LoVo (cell line): ENCODE data around the gene DXO.
"Not testable (repeated sequence)": the region's sequence is repeated elsewhere in the genome, so short reads cannot be mapped to it uniquely, and the experiment has no call there.

Experiments used
- DNase-seq: peaks from one replicate; pipeline ENCODE4 v3.0.0-alpha.2; 2016; ENCODE audit warnings: low spot score

The DXO gene

GRCh38 chr6:31971993-31972708 lies at the start of gene DXO:
DXO (minus strand) TSS chr6:31972138; CDS start chr6:31971675, 463 bp downstream.
- peak; percentile 97 for DNase-seq

- DNase-seq = not testable (repeated sequence)
These were observed 42.6 kb upstream of the DXO start, which contains the start of gene C4B for GRCh38 chr6:32014547-32014946. C4B (plus strand) TSS chr6:32014795; CDS start chr6:32014846, 51 bp downstream.

DNA sequence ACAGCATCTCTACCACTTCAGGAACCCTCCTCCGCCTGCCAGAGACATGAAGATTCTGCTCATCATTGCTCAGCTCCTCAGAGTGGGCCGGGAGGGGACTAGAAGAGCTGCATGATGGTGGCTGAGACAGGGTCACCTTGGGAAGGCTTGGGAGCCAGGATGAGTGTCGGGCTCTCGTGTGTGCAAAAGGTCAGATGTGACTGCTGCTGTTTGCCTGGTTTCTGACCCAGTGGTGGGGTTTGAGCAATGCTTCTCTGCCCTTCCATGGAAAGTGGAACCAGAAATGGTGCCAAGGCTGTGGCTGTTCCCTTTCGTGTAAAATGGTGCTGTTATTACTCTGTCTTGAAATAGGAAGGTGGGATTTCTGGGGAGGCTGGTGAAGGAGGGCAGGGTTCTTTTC lies 41.8 kb upstream of the DXO start:
- not testable (repeated sequence) for DNase-seq

- DNase-seq = not testable (repeated sequence)
These were observed 41.1 kb upstream of the DXO start for GRCh38 chr6:32012941-32013617.

- not testable (repeated sequence) for DNase-seq
These were observed 39.1 kb upstream of the DXO start for GRCh38 chr6:32010856-32011530.

- not testable (repeated sequence) for DNase-seq
These were observed 37.6 kb upstream of the DXO start for GRCh38 chr6:32009537-32009936.

DNA sequence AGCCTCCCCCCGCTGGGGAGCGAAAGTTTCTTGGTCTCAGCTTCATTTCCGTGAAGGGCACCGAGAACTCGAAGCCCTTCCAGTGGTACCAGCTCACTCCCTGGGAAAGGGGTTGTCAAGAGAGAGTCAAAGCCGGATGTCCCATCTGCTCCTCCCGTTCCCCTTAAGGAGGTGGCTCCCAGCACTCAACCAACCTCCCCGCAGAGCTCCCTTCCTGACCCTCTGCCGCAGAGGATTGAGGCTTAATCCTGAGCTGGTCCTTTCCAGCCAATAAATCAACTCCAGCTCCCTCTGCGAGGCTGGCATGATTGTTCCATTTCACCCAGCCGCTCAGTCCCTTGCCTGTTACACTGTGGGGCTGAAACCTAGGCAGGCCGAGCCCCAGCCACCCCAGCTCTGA lies 36.7 kb upstream of the DXO start:
- not testable (repeated sequence) for DNase-seq

DNA sequence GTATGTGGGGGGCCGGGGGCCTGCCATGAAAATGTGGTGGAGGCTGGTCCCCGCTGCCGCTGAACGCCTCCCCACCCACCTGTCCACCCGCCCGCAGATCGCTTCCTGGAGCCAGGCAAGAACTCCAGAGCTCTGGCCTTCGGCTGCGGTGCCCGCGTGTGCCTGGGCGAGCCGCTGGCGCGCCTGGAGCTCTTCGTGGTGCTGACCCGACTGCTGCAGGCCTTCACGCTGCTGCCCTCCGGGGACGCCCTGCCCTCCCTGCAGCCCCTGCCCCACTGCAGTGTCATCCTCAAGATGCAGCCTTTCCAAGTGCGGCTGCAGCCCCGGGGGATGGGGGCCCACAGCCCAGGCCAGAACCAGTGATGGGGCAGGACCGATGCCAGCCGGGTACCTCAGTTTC lies 36.1 kb upstream of the DXO start:
- DNase-seq = not testable (repeated sequence)

DNA sequence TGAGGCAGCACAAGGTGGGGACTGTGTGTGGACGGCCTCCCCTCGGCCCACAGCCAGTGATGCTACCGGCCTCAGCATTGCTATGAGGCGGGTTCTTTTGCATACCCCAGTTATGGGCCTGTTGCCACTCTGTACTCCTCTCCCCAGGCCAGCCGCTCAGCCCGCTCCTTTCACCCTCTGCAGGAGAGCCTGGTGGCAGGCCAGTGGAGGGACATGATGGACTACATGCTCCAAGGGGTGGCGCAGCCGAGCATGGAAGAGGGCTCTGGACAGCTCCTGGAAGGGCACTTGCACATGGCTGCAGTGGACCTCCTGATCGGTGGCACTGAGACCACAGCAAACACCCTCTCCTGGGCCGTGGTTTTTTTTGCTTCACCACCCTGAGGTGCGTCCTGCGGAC lies 35.1 kb upstream of the DXO start:
- not testable (repeated sequence) for DNase-seq

DNA sequence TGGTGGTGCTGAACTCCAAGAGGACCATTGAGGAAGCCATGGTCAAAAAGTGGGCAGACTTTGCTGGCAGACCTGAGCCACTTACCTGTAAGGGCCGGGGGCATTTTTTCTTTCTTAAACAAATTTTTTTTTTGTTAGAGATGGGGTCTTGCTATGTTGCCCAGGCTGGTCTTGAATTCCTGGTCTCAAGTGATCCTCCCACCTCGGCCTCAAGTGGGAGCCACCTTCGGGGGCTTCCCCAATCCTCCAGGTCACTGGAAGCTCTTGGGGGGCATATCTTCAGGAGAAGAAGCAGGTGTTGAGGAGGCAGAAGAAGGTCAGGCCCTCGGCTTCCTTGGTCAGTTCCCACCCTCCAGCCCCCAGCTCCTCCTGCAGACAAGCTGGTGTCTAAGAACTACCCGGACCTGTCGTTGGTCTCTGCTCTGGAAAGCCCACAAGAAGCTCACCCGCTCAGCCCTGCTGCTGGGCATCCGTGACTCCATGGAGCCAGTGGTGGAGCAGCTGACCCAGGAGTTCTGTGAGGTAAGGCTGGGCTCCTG lies 34.1 kb upstream of the DXO start:
- not testable (repeated sequence) for DNase-seq

GRCh38 chr6:32005538-32005880 lies 33.6 kb upstream of the DXO start:
- not testable (repeated sequence) for DNase-seq

DNA sequence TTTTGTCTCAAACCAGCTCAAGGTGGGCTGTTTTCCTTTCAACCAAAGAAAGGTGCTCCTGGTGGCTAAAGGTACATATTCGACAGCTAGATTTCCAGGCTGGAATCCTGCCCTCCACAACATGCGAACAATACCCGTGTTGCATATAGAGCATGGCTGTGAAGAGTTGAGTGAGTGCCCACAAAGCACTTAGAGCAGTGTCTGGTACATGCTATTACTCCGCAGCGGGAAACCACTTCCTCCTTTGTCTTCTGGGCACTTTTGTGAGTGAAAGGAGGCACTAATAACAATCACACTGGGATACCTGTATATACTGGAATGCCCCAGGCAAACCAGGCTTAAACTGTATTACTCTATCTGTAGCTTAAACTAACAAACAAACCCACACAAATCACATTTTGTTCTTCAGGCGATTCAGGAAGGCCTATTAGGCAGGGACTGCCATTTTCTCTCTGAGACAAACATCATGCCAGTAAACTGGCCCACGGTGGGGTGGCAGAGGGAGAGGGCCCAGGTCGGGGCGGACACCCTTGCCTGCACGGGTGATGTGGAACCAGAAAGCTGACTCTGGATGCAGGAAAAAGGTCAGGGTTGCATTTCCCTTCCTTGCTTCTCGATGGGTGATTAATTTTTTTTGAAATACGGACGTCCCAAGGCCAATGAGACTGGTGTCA lies 33.1 kb upstream of the DXO start:
- not testable (repeated sequence) for DNase-seq

DNA sequence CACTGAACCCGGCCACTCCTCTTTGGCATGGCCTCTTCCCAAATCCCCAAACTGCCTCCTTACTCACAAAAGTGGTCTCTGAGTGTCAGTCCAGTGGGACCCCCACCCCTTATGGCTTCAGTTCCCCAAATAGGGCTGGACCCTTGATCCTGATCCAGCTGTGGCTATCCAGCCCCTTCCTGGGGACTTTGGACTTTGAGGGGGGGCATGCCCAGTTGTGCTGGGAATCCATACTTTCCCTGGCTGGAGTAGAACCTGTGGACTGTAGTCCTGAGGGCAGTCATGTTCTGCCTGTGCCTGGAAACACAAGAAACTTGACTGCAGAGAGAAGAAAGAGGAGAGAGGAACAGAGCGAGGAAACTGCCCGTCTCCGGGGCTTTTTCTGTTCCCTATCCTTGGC lies 32.5 kb upstream of the DXO start:
- DNase-seq = not testable (repeated sequence)

- DNase-seq = not testable (repeated sequence)
These were observed 31.4 kb upstream of the DXO start for GRCh38 chr6:32003301-32003700.

DNA sequence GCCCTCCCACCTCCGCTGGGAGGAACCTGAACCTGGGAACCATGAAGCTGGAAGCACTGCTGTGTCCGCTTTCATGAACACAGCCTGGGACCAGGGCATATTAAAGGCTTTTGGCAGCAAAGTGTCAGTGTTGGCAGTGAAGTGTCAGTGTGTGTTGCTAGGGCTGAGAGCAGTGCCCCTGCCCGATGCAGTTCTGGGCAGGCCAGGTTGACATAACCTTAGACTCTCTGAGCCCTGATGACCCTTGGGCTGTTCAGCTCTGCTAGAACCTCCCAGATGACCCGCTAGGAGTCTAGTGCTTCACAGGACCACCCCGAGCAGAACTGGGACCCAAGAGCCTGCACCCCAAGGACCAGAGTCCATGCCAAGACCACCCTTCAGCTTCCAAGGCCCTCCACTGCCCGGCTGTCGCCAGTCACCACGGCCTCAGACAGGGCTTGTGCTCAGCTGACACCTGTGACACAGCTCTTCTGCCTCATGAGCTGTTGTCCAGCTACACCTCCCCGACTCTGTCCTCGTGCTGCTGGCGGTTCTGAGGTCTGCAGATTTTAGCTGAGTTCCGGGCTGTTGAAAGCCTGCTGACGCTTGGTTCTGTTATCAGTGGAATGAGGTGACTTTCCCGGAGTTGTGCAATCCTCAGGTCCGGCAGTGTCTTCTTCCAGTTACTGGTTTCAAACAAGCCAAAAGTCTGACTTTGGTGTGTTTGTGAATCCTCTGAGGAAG lies 30.8 kb upstream of the DXO start:
- DNase-seq = not testable (repeated sequence)

- DNase-seq = not testable (repeated sequence)
These were observed 24.4 kb upstream of the DXO start for GRCh38 chr6:31996385-31996784.

GRCh38 chr6:31994421-31994820 lies 22.5 kb upstream of the DXO start:
- not testable (repeated sequence) for DNase-seq

GRCh38 chr6:31989363-31989762 lies 17.4 kb upstream of the DXO start:
- not testable (repeated sequence) for DNase-seq

DNA sequence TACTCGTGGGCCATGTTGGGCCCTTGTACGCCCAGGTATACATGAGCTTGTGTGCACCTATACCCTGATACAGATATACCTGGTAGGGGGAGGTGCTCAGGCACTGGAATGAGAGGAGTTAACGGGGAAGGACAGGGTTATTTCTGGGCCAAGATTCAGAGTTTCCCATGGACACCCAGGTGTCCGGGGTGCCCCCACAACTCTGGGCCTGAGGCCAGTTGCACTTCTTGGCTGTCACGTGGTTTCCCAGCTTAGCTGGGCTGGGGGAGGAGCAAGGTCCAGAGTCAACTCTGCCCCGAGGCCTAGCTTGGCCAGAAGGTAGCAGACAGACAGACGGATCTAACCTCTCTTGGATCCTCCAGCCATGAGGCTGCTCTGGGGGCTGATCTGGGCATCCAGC lies 9.8 kb upstream of the DXO start, which contains the start of gene C4A:
Gene C4A, plus strand, starts transcription at position 314 of the 400 bp plus-strand sequence. Its CDS starts 51 bp downstream, at position 365.
- not testable (repeated sequence) for DNase-seq

GRCh38 chr6:31980998-31981397 lies 9.1 kb upstream of the DXO start:
- not testable (repeated sequence) for DNase-seq
